GM19468 (cell line): Measurements from ENCODE around the gene GRK1.
"Not testable (repeated sequence)": the region's sequence is repeated elsewhere in the genome, so short reads cannot be mapped to it uniquely, and the experiment has no call there.

Experiments
- ATAC-seq: cut with Tn5 transposase; IDR thresholded peaks from one replicate; pipeline ENCODE4 v1.9.1; 2021; ENCODE audit warnings: mild to moderate bottlenecking, moderate library complexity, moderate number of reproducible peaks; ENCODE audit not compliant: unreplicated experiment; ENCODE audit errors: extremely low read depth

The GRK1 gene

GRCh38 chr13:113725329-113726105 is 58.5 kb downstream of the GRK1 start:
- not testable (repeated sequence) for ATAC-seq

GRCh38 chr13:113726106-113726821 is 59.2 kb downstream of the GRK1 start:
- not testable (repeated sequence) for ATAC-seq

- no peak for ATAC-seq
Measured at GRCh38 chr13:113726961-113727411, 60.0 kb downstream of the GRK1 start.

- ATAC-seq: no peak
Measured at GRCh38 chr13:113728571-113729054, 61.6 kb downstream of the GRK1 start.

GRCh38 chr13:113729187-113730019 is 62.4 kb downstream of the GRK1 start:
- no peak for ATAC-seq

GRCh38 chr13:113730258-113730691 is 63.3 kb downstream of the GRK1 start:
- ATAC-seq: no peak

GRCh38 chr13:113730831-113731191 is 63.8 kb downstream of the GRK1 start:
- ATAC-seq: no peak

- no peak for ATAC-seq
Measured at GRCh38 chr13:113731192-113732175, 64.5 kb downstream of the GRK1 start.

- ATAC-seq: no peak
Measured at GRCh38 chr13:113732176-113732960, 65.3 kb downstream of the GRK1 start.

GRCh38 chr13:113732961-113733950 is 66.2 kb downstream of the GRK1 start:
- no peak for ATAC-seq

GRCh38 chr13:113734099-113734825 is 67.2 kb downstream of the GRK1 start:
- no peak for ATAC-seq

GRCh38 chr13:113734826-113735125 is 67.8 kb downstream of the GRK1 start:
- ATAC-seq: no peak

GRCh38 chr13:113735194-113735593 is 68.2 kb downstream of the GRK1 start:
- ATAC-seq: no peak

- ATAC-seq: no peak
Measured at GRCh38 chr13:113735750-113736149, 68.7 kb downstream of the GRK1 start.

- no peak for ATAC-seq
Measured at GRCh38 chr13:113736258-113736731, 69.3 kb downstream of the GRK1 start.

- no peak for ATAC-seq
Measured at GRCh38 chr13:113737803-113738202, 70.8 kb downstream of the GRK1 start.
